Measurements from ENCODE around the gene ANKRD29.

Gene ANKRD29

DNA sequence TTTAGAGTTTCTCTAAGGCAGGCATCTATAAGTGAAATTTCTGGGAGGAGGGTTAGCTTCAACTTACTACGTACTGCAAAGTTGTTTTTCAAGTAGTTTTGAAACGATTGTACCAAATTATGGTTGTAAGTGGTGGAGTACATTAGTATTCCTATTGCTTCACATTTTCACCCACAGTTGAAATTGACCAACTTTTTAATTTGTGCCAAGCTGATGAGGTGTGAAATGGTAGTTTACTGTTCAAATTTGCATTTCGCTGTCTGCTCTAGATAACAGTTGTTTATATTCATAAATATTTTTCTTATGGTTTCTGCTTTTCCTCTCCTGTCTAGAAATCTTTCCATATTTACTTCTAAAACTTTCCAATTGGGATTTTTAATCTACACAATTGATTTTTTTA, 95.0 kb downstream of the ANKRD29 start:
- DNase-seq (ENCODE audit: low read depth in 1 of 2, low spot score in 1 of 2) = no peak
- TF ChIP-seq, protein P1, sequence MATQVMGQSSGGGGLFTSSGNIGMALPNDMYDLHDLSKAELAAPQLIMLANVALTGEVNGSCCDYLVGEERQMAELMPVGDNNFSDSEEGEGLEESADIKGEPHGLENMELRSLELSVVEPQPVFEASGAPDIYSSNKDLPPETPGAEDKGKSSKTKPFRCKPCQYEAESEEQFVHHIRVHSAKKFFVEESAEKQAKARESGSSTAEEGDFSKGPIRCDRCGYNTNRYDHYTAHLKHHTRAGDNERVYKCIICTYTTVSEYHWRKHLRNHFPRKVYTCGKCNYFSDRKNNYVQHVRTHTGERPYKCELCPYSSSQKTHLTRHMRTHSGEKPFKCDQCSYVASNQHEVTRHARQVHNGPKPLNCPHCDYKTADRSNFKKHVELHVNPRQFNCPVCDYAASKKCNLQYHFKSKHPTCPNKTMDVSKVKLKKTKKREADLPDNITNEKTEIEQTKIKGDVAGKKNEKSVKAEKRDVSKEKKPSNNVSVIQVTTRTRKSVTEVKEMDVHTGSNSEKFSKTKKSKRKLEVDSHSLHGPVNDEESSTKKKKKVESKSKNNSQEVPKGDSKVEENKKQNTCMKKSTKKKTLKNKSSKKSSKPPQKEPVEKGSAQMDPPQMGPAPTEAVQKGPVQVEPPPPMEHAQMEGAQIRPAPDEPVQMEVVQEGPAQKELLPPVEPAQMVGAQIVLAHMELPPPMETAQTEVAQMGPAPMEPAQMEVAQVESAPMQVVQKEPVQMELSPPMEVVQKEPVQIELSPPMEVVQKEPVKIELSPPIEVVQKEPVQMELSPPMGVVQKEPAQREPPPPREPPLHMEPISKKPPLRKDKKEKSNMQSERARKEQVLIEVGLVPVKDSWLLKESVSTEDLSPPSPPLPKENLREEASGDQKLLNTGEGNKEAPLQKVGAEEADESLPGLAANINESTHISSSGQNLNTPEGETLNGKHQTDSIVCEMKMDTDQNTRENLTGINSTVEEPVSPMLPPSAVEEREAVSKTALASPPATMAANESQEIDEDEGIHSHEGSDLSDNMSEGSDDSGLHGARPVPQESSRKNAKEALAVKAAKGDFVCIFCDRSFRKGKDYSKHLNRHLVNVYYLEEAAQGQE (IDR thresholded peaks at IDR 0.05; ENCODE audit: insufficient replicate concordance, low read depth) = no peak
- no peak for TF ChIP-seq GABPA (IDR thresholded peaks at IDR 0.05; ENCODE audit: low read depth)
- TF ChIP-seq SPI1 (IDR thresholded peaks at IDR 0.05; ENCODE audit: borderline replicate concordance, low read depth) = no peak
- TF ChIP-seq, protein P2, sequence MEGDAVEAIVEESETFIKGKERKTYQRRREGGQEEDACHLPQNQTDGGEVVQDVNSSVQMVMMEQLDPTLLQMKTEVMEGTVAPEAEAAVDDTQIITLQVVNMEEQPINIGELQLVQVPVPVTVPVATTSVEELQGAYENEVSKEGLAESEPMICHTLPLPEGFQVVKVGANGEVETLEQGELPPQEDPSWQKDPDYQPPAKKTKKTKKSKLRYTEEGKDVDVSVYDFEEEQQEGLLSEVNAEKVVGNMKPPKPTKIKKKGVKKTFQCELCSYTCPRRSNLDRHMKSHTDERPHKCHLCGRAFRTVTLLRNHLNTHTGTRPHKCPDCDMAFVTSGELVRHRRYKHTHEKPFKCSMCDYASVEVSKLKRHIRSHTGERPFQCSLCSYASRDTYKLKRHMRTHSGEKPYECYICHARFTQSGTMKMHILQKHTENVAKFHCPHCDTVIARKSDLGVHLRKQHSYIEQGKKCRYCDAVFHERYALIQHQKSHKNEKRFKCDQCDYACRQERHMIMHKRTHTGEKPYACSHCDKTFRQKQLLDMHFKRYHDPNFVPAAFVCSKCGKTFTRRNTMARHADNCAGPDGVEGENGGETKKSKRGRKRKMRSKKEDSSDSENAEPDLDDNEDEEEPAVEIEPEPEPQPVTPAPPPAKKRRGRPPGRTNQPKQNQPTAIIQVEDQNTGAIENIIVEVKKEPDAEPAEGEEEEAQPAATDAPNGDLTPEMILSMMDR (IDR thresholded peaks at IDR 0.05; ENCODE audit: insufficient read depth, low read length) = no peak
- TF ChIP-seq POLR2AphosphoS5 (IDR thresholded peaks at IDR 0.05; ENCODE audit: low read depth) = no peak
- H3K4me3 ChIP-seq (replicated peaks; ENCODE audit: insufficient read depth, low read length) = no peak overlapping the region
- no peaks in the 10 kb centered on the region for H3K27me3 ChIP-seq (ENCODE audit: insufficient read depth, poor library complexity, severe bottlenecking)
- H3K27ac ChIP-seq (replicated peaks) = no peak overlapping the region

DNA sequence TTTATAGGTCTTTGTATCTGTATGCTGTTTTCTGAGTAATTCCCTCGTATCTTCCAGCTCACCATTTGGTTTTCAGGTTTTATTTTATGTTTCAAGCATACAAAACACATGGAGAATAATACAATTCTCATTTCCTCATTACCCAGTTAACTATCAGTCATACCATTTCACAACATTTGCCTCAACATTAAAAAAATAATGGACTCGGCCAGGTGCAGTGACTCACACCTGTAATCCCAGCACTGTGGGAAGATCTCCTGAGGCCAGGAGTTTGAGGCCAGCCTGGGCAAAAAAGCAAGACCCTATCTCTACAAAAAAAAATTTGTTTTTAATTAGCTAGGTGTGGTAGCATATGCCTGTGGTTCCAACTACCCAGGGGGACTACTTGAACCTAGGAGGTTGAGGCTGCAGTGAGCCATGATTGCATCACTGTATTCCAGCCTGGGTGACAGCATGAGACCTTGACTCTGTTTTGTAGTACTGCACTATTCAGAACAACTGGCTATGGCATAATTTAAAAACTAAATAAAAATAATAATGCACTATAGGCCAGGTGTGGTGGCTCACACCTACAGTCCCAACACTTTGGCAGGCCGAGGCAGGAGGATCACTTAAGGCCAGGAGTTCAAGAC, 96.7 kb downstream of the ANKRD29 start:
- Histone ChIP-seq H3K4me3 (replicated peaks; ENCODE audit: insufficient read depth, low read length) (no peak overlapping the region), H3K27me3 (ENCODE audit: insufficient read depth, poor library complexity, severe bottlenecking) (no peaks in the 10 kb centered on the region), H3K27ac (replicated peaks) (no peak overlapping the region)
- TF ChIP-seq SPI1 (IDR thresholded peaks at IDR 0.05; ENCODE audit: borderline replicate concordance, low read depth) = no peak
- TF ChIP-seq GABPA (IDR thresholded peaks at IDR 0.05; ENCODE audit: low read depth) = no peak
- TF ChIP-seq POLR2AphosphoS5 (IDR thresholded peaks at IDR 0.05; ENCODE audit: low read depth) = no peak
- TF ChIP-seq, protein P2 (IDR thresholded peaks at IDR 0.05; ENCODE audit: insufficient read depth, low read length) = no peak
- DNase-seq (ENCODE audit: low read depth in 1 of 2, low spot score in 1 of 2) = no peak

DNA sequence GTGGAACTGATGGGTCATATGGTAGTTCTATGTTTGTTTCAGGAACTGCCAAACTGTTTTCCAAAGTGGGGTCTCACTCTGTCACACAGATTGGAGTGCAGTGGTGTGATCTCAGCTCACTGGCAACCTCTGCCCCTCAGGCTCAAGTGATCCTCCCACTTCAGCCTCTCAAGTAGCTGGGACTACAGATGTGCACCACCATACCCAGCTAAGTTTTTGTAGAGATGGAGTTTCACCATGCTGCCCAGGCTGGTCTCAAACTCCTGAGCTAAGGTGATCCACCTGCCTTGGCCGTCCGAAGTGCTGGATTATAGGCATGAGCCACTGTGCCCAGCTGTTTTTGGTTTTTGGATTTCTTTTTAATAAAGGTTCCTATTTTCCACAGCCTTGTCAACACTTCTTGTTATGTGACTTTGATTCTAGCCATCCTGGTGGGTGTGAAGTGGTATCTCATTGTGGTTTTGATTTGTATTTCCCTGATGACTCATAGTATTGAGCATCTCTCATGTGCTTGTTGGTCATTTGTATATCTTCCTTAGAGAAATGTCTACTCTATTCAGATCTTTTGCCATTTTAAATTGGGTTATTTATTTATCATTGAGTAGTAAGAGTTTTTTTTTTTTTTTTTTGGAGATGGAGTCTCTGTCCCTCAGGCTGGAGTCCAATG, 99.2 kb downstream of the ANKRD29 start:
- Histone ChIP-seq H3K4me3 (replicated peaks; ENCODE audit: insufficient read depth, low read length) (no peak overlapping the region), H3K27me3 (ENCODE audit: insufficient read depth, poor library complexity, severe bottlenecking) (no peaks in the 10 kb centered on the region), H3K27ac (replicated peaks) (no peak overlapping the region)
- no peak for TF ChIP-seq GABPA (IDR thresholded peaks at IDR 0.05; ENCODE audit: low read depth)
- TF ChIP-seq, protein P1 (IDR thresholded peaks at IDR 0.05; ENCODE audit: insufficient replicate concordance, low read depth) = no peak
- TF ChIP-seq SPI1 (IDR thresholded peaks at IDR 0.05; ENCODE audit: borderline replicate concordance, low read depth) = no peak
- TF ChIP-seq, protein P2 (IDR thresholded peaks at IDR 0.05; ENCODE audit: insufficient read depth, low read length) = no peak
- TF ChIP-seq POLR2AphosphoS5 (IDR thresholded peaks at IDR 0.05; ENCODE audit: low read depth) = no peak
- DNase-seq (ENCODE audit: low read depth in 1 of 2, low spot score in 1 of 2) = no peak

All from HL-60 (cell line).